HG03175 (cell line): ENCODE data around the gene FANCC.

Source experiments
- ATAC-seq: cut with Tn5 transposase; IDR thresholded peaks from one replicate; pipeline ENCODE4 v1.9.1; 2021; ENCODE audit warnings: mild to moderate bottlenecking, moderate library complexity; ENCODE audit not compliant: unreplicated experiment

The FANCC gene

DNA sequence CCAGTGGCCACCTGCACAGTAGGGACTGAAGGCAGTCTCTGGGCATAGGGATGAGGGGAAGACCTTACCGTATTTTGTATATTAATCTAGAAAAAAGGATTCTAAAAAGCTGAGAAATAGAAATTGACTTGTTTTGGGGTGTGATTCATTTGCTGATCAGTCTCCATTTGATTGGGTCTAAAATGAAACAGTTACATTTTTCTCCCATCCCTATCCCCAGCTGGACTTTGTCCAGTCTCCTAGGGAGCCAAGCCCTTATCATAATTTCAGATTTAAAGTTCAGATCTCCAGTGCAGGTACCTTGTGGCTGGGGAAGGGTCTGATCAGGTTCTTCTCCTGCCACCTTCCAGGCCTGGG is 240.8 kb downstream of the FANCC start:
- ATAC-seq, result no peak

GRCh38 chr9:95075700-95076099 is 241.8 kb downstream of the FANCC start:
- no peak for ATAC-seq

DNA sequence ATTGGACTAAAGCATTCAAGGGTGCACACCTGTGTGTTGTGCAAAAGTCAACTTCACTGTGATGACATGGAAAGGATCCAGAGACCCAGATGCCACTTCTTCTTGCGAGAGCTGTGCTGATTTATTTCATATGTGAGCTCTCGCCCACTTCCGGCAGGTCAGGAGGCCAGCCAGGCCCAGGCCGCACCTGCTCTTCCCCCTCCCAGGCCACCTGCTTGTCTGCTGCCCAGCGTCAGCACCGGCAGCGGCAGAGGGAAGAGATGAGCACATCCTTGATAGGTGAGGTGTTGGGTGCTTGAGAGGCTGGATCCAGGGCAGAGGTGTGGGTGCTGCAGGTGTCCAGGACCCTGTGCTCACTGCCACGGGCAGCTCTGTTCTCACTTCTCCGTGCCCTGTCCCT is 242.9 kb downstream of the FANCC start:
- ATAC-seq, result no peak

DNA sequence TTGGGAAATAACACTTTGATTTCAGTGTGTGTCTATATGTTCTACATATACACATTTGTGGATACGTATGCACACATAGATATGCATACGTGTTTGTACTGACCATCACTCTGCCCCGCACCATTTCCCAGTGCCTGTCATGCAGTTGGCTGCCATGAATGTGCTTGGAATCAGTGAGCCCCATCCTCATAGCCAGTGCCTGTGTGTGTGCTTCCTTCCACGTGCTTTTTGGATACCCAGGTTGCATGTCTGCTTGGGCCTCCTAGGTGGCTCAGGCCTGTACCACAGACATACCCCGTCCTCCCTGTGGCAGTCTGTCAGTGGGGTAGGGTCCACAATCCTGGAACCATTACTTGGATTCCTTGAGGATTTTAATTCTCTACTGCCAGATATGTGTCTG is 243.6 kb downstream of the FANCC start:
- ATAC-seq, result no peak

- no peak for ATAC-seq
Observed at GRCh38 chr9:95073042-95073607, 244.4 kb downstream of the FANCC start.

GRCh38 chr9:95071925-95072324 is 245.6 kb downstream of the FANCC start:
- no peak for ATAC-seq

DNA sequence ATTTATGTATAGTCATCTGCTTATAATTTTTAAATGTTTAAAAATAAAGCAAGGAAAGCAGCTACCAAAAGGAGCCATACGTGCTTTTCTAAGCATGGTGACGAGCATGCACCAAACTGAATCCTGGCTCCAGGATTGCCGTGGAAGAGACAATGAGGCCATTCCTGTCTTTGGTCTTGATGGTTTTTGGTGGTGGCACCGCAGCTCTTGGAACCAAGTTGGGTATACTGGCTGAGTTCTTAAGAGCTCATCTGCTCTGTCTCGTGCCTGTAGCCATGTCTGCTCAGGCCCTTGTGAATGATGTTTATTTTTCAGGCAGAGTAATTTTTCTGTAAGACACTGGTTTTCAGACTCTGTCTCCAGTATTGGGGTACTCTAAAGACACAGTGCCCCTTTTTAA is 246.1 kb downstream of the FANCC start:
- ATAC-seq, result no peak

DNA sequence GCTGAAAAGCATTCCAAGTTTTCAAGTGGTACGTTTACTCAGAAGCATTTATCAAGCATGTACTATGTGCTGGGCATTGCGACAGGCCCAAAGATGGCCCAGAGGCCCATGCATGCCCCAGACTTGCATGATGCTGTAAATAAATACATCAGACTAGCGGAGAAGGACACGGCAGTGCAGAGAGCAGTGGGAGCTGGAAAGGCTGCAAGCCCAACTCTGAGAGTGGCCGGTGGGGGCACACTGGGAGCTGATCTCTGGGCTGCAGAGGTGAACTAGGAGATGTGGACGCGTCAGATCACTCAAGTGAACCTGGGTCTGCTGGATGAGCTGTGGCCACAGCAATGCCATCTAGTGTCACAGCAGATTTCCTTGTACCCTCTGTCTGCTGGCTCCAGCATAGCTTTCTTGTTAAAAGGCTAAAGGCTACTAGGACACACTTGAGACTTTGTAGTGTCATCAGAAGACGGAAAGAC is 246.9 kb downstream of the FANCC start:
- ATAC-seq, result no peak

GRCh38 chr9:95067897-95068296 is 249.6 kb downstream of the FANCC start:
- ATAC-seq, result no peak

DNA sequence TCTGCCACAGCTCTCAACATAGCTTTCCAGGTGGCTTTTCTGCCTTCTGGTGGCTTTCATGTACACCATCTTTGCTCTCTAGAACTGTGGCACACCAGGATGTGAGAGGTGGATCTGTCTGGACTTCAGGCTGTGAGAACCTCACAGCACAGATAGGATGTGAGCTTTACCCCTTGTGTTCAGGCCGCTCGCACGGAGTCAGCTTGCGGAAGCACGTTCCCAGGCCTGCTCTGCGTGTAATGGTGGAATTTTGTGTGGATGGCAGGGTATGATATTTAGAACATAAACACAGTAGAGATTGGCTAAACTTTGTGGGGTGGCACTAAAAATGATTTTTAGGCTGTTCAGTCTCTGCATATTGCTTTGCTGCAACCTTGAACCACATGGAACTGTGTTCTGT is 250.5 kb downstream of the FANCC start:
- no peak for ATAC-seq

DNA sequence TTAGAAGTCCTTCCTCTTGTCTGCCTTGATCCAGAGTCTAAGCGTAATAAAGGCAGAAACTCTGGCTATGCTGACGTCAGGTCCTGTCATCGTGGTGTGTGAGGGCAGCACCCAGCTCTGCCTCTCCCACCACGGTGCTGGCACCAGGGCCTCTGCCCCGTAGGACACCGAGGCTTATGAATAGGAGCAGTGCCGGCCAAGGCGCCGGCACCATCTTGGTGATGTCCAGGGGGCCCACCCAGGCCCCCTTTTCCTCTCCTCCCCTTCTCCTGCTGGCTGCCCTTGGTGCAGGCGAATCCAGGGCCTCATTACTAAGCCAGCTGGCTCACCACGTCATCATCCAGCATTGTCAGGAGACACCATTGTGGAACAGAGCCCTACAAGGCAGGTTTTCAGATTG is 252.3 kb downstream of the FANCC start:
- no peak for ATAC-seq

DNA sequence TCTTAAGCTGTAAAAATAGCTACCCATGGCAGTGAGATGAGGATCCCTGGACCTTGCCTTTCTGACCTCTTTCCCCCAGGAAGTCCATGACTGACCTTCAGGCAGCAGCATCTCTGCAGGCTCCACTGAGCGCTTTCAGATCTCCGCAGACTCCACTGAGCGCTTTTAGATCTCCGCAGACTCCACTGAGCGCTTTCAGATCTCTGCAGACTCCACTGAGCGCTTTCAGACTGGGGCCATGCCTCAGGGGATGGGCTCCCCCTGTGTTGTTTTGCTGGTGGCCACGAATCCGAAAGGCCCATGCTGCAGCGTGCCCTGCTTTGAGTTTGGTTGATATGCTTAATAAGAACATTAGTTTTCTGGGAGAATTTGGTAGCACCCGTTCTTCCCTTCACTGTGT is 254.2 kb downstream of the FANCC start:
- no peak for ATAC-seq

GRCh38 chr9:95062596-95063065 is 254.9 kb downstream of the FANCC start:
- ATAC-seq, result no peak

GRCh38 chr9:95061916-95062595 is 255.5 kb downstream of the FANCC start:
- ATAC-seq, result no peak

GRCh38 chr9:95060916-95061315 is 256.6 kb downstream of the FANCC start:
- no peak for ATAC-seq

DNA sequence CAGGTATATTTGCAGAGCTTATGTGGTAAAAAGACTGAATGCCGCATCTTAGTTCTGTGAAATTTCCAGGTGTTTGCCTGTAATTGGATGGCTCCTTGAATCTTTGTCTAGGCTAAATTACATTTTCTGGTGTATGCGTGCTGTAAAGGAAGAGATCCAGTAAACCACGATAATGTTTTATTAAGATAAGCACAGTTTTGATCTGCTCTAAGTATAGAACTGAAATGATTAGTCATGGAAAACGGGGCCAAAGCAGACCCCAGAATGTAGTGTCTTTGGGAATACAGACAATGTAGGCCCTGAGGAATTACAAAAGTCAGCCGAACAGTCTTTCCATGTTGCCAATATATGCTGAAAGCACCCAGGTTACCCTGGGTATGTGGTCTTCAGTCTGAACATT is 257.3 kb downstream of the FANCC start:
- no peak for ATAC-seq

GRCh38 chr9:95058795-95059386 is 258.6 kb downstream of the FANCC start:
- ATAC-seq, result no peak

DNA sequence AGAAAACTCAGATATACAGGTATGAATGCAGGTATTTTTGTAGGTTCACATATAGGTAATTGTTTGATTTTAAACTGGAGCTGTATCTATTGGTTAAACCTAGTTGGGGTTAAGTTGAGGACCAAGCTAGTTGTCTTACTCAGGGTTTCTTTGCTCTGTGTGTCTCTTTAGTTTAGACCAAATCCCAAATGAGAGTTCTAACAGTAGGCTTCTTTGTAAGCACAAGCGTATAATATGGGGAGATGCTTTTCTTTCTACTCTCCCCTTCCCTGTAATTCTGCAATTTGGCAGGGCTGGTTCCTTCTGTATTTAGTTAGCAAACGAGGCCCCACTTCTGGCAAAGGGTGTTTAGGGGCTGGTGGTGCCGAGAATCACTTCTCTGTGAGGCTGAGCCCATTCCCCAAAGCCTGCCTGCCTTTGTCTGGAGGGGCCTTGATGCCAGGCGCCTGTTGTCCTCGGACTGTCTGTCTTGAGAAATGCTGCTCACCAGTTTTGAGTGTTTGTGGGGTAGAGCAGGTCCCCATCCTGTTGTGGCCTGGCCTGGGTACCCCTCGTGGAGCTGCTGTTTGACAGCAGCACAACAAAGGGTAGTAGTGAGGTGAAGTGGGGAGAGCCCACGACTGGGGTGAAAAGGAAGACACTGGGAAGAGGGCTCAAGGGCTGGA is 259.3 kb downstream of the FANCC start:
- no peak for ATAC-seq

DNA sequence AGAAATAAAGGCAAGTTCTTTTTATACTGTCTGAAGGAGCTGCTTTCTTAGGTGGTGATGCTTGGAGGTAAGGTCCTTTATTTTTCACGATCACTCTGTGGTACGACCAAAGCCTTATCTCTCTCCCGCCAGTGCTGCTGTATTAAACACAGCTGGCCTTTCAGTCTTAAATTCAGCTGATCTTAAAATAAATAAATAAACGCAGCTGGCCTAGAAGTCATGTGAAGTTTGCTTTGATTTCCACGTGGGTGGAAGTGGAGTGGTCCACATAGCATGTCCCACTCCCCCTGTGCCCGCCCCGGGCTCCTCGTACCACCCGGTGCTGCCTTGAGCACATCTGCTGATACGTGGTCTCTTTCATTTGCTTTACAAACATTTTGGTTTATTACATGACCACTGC is 260.4 kb downstream of the FANCC start:
- no peak for ATAC-seq

- ATAC-seq, result no peak
Observed at GRCh38 chr9:95055851-95056551, 261.5 kb downstream of the FANCC start.

- ATAC-seq, result no peak
Observed at GRCh38 chr9:95055334-95055850, 262.1 kb downstream of the FANCC start.
